Liver (tissue), 3 donors: Measurements from ENCODE around the gene HBG2.

ENCODE experiments used
- ATF3 ChIP-seq: IDR thresholded peaks from 2 replicates; pipeline ENCODE4 v1.6.1; 2016; ENCODE audit warnings: antibody characterized with exemption
- CTCF ChIP-seq: fragments of 150-350 bp; IDR thresholded peaks from 2 replicates; pipeline ENCODE4 v1.5.1; 2017; ENCODE audit warnings: improper control_type of control experiment, low read depth, low read length; ENCODE audit not compliant: missing input control
- EGR1 ChIP-seq, 2 donors: IDR thresholded peaks; 2 replicates each; pipeline ENCODE4 v1.6.1; 2016 to 2018; ENCODE audit warnings: antibody characterized with exemption in 2 of 2, low read depth in 2 of 2
- FOXA1 ChIP-seq: IDR thresholded peaks from 2 replicates; pipeline ENCODE4 v1.6.1; 2016; ENCODE audit warnings: antibody characterized with exemption
- GABPA ChIP-seq, 2 donors: IDR thresholded peaks in 1 of 2; conservative IDR thresholded peaks in 1 of 2; 2 replicates each; pipeline ENCODE4 v1.6.1; 2016; ENCODE audit warnings: antibody characterized with exemption in 2 of 2, mild to moderate bottlenecking in 1 of 2, moderate library complexity in 1 of 2
- JUND ChIP-seq, 2 donors: IDR thresholded peaks; 2 replicates each; pipeline ENCODE4 v1.6.1; 2016; ENCODE audit warnings: antibody characterized with exemption in 2 of 2
- MAX ChIP-seq: IDR thresholded peaks from 2 replicates; pipeline ENCODE4 v1.6.1; 2016; ENCODE audit warnings: antibody characterized with exemption
- NR2F2 ChIP-seq: IDR thresholded peaks from 2 replicates; pipeline ENCODE4 v1.6.1; 2016; ENCODE audit warnings: antibody characterized with exemption
- RAD21 ChIP-seq, 2 donors: IDR thresholded peaks; 2 replicates each; pipeline ENCODE4 v1.6.1; 2016; ENCODE audit warnings: antibody characterized with exemption in 2 of 2, mild to moderate bottlenecking in 2 of 2
- RXRA ChIP-seq, 2 donors: IDR thresholded peaks; 2 replicates each; pipeline ENCODE4 v1.6.1; 2017 to 2018; ENCODE audit warnings: antibody characterized with exemption in 2 of 2, mild to moderate bottlenecking in 1 of 2
- TAF1 ChIP-seq: conservative IDR thresholded peaks from 2 replicates; pipeline ENCODE4 v1.6.1; 2016; ENCODE audit warnings: antibody characterized with exemption, mild to moderate bottlenecking
- YY1 ChIP-seq: IDR thresholded peaks from 2 replicates; pipeline ENCODE4 v1.6.1; 2016; ENCODE audit warnings: antibody characterized with exemption, mild to moderate bottlenecking
- ZBTB33 ChIP-seq: IDR thresholded peaks from 2 replicates; pipeline ENCODE4 v1.6.1; 2016; ENCODE audit warnings: antibody characterized with exemption
- donor health status: healthy.
- donor health status: healthy.

- TF ChIP-seq TAF1 = no peak
- no peak for TF ChIP-seq CTCF
- no peak for TF ChIP-seq RAD21 (IDR thresholded peaks at IDR 0.05)
- no peak for TF ChIP-seq JUND (IDR thresholded peaks at IDR 0.05)
- TF ChIP-seq RXRA (IDR thresholded peaks at IDR 0.05) = no peak
- TF ChIP-seq FOXA1 = no peak
- TF ChIP-seq YY1 = no peak
- TF ChIP-seq EGR1 (IDR thresholded peaks at IDR 0.05; ENCODE audit: low read depth in 2 of 2) = no peak
- no peak for TF ChIP-seq MAX
- TF ChIP-seq ATF3 = no peak
- TF ChIP-seq GABPA (IDR thresholded peaks at IDR 0.05 in 1 of 2, conservative IDR thresholded peaks at IDR 0.05 in 1 of 2) = no peak
- TF ChIP-seq ZBTB33 = no peak
- TF ChIP-seq NR2F2 = no peak
These were observed 9.4 kb downstream of the HBG2 start for GRCh38 chr11:5245155-5245554.
